Measurements from ENCODE around the gene ANAPC2.

GRCh38 chr9:137149942-137150616 is 38.3 kb downstream of the ANAPC2 start:
- no peak for TF ChIP-seq CTCF (conservative IDR thresholded peaks at IDR 0.05; ENCODE audit: low read length)
- no peak for TF ChIP-seq EZH2phosphoT487 (IDR thresholded peaks at IDR 0.05; ENCODE audit: borderline replicate concordance, low read depth, low read length)
